Liver (tissue), 3 donors: ENCODE data around the gene FMN1.

Experiments used
- ATF3 ChIP-seq: IDR thresholded peaks from 2 replicates; pipeline ENCODE4 v1.6.1; 2016; ENCODE audit warnings: antibody characterized with exemption
- EGR1 ChIP-seq, 2 donors: IDR thresholded peaks; 2 replicates each; pipeline ENCODE4 v1.6.1; 2016 to 2018; ENCODE audit warnings: antibody characterized with exemption in 2 of 2, low read depth in 2 of 2
- FOXA1 ChIP-seq: IDR thresholded peaks from 2 replicates; pipeline ENCODE4 v1.6.1; 2016; ENCODE audit warnings: antibody characterized with exemption
- HNF4G ChIP-seq: IDR thresholded peaks from 2 replicates; pipeline ENCODE4 v1.6.1; 2016; ENCODE audit warnings: antibody characterized with exemption
- MAX ChIP-seq: IDR thresholded peaks from 2 replicates; pipeline ENCODE4 v1.6.1; 2016; ENCODE audit warnings: antibody characterized with exemption
- RAD21 ChIP-seq, 2 donors: IDR thresholded peaks; 2 replicates each; pipeline ENCODE4 v1.6.1; 2016; ENCODE audit warnings: antibody characterized with exemption in 2 of 2, mild to moderate bottlenecking in 2 of 2
- REST ChIP-seq: IDR thresholded peaks from 2 replicates; pipeline ENCODE4 v1.6.1; 2016; ENCODE audit warnings: antibody characterized with exemption, mild to moderate bottlenecking
- SP1 ChIP-seq: IDR thresholded peaks from 2 replicates; pipeline ENCODE4 v1.6.1; 2018; ENCODE audit warnings: antibody characterized with exemption, mild to moderate bottlenecking
- TAF1 ChIP-seq: conservative IDR thresholded peaks from 2 replicates; pipeline ENCODE4 v1.6.1; 2016; ENCODE audit warnings: antibody characterized with exemption, mild to moderate bottlenecking
- YY1 ChIP-seq: IDR thresholded peaks from 2 replicates; pipeline ENCODE4 v1.6.1; 2016; ENCODE audit warnings: antibody characterized with exemption, mild to moderate bottlenecking
- TF ChIP-seq, protein P1 (sequence below): fragments of 150-350 bp; IDR thresholded peaks from 2 replicates; pipeline ENCODE4 v1.5.1; 2017; ENCODE audit warnings: improper control_type of control experiment, low read depth, low read length; ENCODE audit not compliant: missing input control
- donor health status: healthy.
- donor health status: healthy.

DNA sequence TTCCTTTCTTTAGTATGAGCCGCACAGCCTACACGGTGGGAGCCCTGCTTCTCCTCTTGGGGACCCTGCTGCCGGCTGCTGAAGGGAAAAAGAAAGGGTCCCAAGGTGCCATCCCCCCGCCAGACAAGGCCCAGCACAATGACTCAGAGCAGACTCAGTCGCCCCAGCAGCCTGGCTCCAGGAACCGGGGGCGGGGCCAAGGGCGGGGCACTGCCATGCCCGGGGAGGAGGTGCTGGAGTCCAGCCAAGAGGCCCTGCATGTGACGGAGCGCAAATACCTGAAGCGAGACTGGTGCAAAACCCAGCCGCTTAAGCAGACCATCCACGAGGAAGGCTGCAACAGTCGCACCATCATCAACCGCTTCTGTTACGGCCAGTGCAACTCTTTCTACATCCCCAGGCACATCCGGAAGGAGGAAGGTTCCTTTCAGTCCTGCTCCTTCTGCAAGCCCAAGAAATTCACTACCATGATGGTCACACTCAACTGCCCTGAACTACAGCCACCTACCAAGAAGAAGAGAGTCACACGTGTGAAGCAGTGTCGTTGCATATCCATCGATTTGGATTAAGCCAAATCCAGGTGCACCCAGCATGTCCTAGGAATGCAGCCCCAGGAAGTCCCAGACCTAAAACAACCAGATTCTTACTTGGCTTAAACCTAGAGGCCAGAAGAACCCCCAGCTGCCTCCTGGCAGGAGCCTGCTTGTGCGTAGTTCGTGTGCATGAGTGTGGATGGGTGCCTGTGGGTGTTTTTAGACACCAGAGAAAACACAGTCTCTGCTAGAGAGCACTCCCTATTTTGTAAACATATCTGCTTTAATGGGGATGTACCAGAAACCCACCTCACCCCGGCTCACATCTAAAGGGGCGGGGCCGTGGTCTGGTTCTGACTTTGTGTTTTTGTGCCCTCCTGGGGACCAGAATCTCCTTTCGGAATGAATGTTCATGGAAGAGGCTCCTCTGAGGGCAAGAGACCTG lies 463.5 kb downstream of the FMN1 start:
- TF ChIP-seq SP1 (no peak), HNF4G (no peak), YY1 (no peak), TAF1 (no peak), EGR1 (IDR thresholded peaks at IDR 0.05; ENCODE audit: low read depth in 2 of 2) (no peak), MAX (no peak), REST (no peak), RAD21 (IDR thresholded peaks at IDR 0.05) (no peak), ATF3 (no peak), FOXA1 (no peak)
- TF ChIP-seq, protein P1, sequence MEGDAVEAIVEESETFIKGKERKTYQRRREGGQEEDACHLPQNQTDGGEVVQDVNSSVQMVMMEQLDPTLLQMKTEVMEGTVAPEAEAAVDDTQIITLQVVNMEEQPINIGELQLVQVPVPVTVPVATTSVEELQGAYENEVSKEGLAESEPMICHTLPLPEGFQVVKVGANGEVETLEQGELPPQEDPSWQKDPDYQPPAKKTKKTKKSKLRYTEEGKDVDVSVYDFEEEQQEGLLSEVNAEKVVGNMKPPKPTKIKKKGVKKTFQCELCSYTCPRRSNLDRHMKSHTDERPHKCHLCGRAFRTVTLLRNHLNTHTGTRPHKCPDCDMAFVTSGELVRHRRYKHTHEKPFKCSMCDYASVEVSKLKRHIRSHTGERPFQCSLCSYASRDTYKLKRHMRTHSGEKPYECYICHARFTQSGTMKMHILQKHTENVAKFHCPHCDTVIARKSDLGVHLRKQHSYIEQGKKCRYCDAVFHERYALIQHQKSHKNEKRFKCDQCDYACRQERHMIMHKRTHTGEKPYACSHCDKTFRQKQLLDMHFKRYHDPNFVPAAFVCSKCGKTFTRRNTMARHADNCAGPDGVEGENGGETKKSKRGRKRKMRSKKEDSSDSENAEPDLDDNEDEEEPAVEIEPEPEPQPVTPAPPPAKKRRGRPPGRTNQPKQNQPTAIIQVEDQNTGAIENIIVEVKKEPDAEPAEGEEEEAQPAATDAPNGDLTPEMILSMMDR, result no peak
